Neuronal stem cell (in vitro differentiated cells): ENCODE results near the gene DCAF15.

ENCODE experiments used
- DNase-seq: peaks from one replicate; pipeline ENCODE4 v3.0.0-alpha.2; 2013; ENCODE audit warnings: low spot score
- H2AFZ ChIP-seq: one replicate; pipeline ENCODE4 v1.6.1; 2013; ENCODE audit warnings: mild to moderate bottlenecking, low read length, inconsistent platforms
- H2AK5ac ChIP-seq: 2 replicates; pipeline ENCODE4 v1.6.1; 2013; ENCODE audit warnings: low read depth, mild to moderate bottlenecking, inconsistent platforms, low read length, moderate library complexity, mixed read lengths
- H2BK120ac ChIP-seq: 2 replicates; pipeline ENCODE4 v1.6.1; 2013; ENCODE audit warnings: low read depth, mild to moderate bottlenecking, inconsistent platforms, low read length, moderate library complexity, mixed read lengths
- H2BK12ac ChIP-seq: one replicate; pipeline ENCODE4 v1.6.1; 2013; ENCODE audit warnings: low read length, inconsistent platforms
- H2BK15ac ChIP-seq: 2 replicates; pipeline ENCODE4 v1.6.1; 2013; ENCODE audit warnings: mild to moderate bottlenecking, low read length, inconsistent platforms, mixed read lengths
- H2BK5ac ChIP-seq: one replicate; pipeline ENCODE4 v1.6.1; 2013; ENCODE audit warnings: inconsistent platforms, mild to moderate bottlenecking, low read length, moderate library complexity
- H3K14ac ChIP-seq: one replicate; pipeline ENCODE4 v1.6.1; 2013; ENCODE audit warnings: low read length, inconsistent platforms
- H3K18ac ChIP-seq: 2 replicates; pipeline ENCODE4 v1.6.1; 2013; ENCODE audit warnings: low read length, inconsistent platforms
- H3K23ac ChIP-seq: 2 replicates; pipeline ENCODE4 v1.6.1; 2013; ENCODE audit warnings: low read depth, mild to moderate bottlenecking, mixed read lengths, low read length, inconsistent platforms; ENCODE audit not compliant: poor library complexity
- H3K27ac ChIP-seq: replicated peaks from 3 replicates; pipeline ENCODE4 v1.5.1; 2013; ENCODE audit warnings: low read length, inconsistent platforms
- H3K27me3 ChIP-seq, 3 experiments: 2 replicates each; pipeline ENCODE4 v1.6.1; 2013; ENCODE audit warnings: low read length in 3 of 3, mild to moderate bottlenecking in 2 of 3, inconsistent platforms in 1 of 3, low read depth in 1 of 3, mixed read lengths in 1 of 3, moderate library complexity in 1 of 3; ENCODE audit not compliant: control insufficient read depth in 3 of 3, insufficient read depth in 3 of 3
- H3K36me3 ChIP-seq, 2 donors: replicated peaks in 1 of 2; 2 replicates each; pipeline ENCODE4 v1.6.1; 2013; ENCODE audit warnings: low read length in 2 of 2; ENCODE audit not compliant: control insufficient read depth in 2 of 2, insufficient read depth in 2 of 2
- H3K4ac ChIP-seq: 2 replicates; pipeline ENCODE4 v1.6.1; 2013; ENCODE audit warnings: inconsistent platforms, mild to moderate bottlenecking, low read length, moderate library complexity
- H3K4me1 ChIP-seq, 2 donors: 1 replicate in 1 of 2; 2 replicates in 1 of 2; pipeline ENCODE4 v1.6.1; 2013; ENCODE audit warnings: low read length in 2 of 2, low read depth in 1 of 2; ENCODE audit not compliant: control insufficient read depth in 2 of 2, insufficient read depth in 1 of 2
- H3K4me2 ChIP-seq: one replicate; pipeline ENCODE4 v1.6.1; 2013; ENCODE audit warnings: mild to moderate bottlenecking, low read length, inconsistent platforms; ENCODE audit not compliant: insufficient read depth, poor library complexity, severe bottlenecking
- H3K4me3 ChIP-seq, 2 donors: 2 replicates each; pipeline ENCODE4 v1.5.1; 2013; ENCODE audit warnings: low read length in 2 of 2, mild to moderate bottlenecking in 2 of 2, inconsistent platforms in 1 of 2, moderate library complexity in 1 of 2
- H3K79me1 ChIP-seq: one replicate; pipeline ENCODE4 v1.6.1; 2013; ENCODE audit warnings: low read depth, mild to moderate bottlenecking, inconsistent platforms, low read length, moderate library complexity
- H3K9ac ChIP-seq: one replicate; pipeline ENCODE4 v1.6.1; 2013; ENCODE audit warnings: mild to moderate bottlenecking, low read depth, low read length, inconsistent platforms; ENCODE audit not compliant: poor library complexity
- H3K9me3 ChIP-seq, 2 donors: replicated peaks in 1 of 2; 2 replicates each; pipeline versions ENCODE3 to v1.6.1; 2013; ENCODE audit warnings: low read length in 2 of 2, mild to moderate bottlenecking in 2 of 2, inconsistent platforms in 1 of 2, low read depth in 1 of 2, mixed read lengths in 1 of 2, moderate library complexity in 1 of 2; ENCODE audit not compliant: control insufficient read depth in 2 of 2, insufficient read depth in 1 of 2
- H4K8ac ChIP-seq: one replicate; pipeline ENCODE4 v1.6.1; 2013; ENCODE audit warnings: low read depth, mild to moderate bottlenecking, inconsistent platforms, low read length, moderate library complexity
- H4K91ac ChIP-seq: one replicate; pipeline ENCODE4 v1.6.1; 2013; ENCODE audit warnings: low read length, low read depth, mild to moderate bottlenecking, inconsistent platforms; ENCODE audit not compliant: poor library complexity
- WGBS, 2 donors: extraction: QIAGEN DNeasy Blood & Tissue Kit; methylation state at CpG; one replicate each; pipeline ENCODE4 v1.1.7; 2013; ENCODE audit warnings: missing lambda C conversion rate in 2 of 2, mixed read lengths in 1 of 2; ENCODE audit not compliant: insufficient read length in 2 of 2, insufficient replicate concordance in 1 of 2; ENCODE audit errors: extremely low coverage in 2 of 2; 5-methylcytosine and 5-hydroxymethylcytosine counted together

DCAF15 gene

DNA sequence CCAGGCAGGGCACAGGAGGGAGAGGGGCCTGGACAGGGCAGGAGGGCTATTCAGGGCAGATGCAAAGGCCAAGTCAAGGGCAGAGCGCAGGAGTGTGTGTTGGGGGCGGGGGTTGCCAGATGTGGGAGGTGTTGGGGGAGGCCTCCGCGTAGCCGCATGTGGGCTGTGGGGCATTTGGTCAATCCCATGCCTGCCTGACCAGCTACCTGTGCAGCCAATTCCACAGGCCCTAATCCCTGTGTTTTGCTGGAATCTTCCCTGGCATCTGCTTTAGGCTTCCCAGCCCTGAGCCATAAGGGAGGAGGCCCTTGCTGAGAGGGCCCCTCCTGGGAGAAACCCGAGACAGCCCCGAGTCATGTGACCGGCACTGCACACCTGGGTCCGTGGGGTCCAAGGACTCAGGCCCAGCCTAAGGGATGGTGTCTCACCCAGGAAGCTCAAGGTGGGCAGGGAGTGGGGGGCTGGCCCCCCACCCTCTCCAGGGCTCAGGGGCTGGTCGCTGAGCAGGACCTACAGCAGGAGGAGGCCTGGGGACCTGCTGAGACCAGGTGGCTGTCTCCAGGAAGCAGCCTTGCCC, 33.5 kb downstream of the DCAF15 start:
- WGBS, 2 donors = no CpG with 5 or more reads among the region's 10 CpGs
- Histone ChIP-seq H3K27me3 (no peaks in the 10 kb centered on the region), H3K27ac (no peak overlapping the region), H3K18ac (peak overlapping the region; percentile 78), H2AFZ (peak overlapping the region; percentile 79), H3K4me3 (peak overlapping the region in 1 of 2 donors; percentile 3), H3K9ac (peak overlapping the region; percentile 50), H4K91ac (no peak overlapping the region), H3K79me1 (peaks cover 8% of the 10 kb centered on the region), H3K9me3 (no peaks in the 10 kb centered on the region), H2BK12ac (peak overlapping the region; percentile 73), H3K23ac (peak overlapping the region; percentile 73), H2AK5ac (peak overlapping the region; percentile 79), H4K8ac (peak overlapping the region; percentile 3), H2BK120ac (peak overlapping the region; percentile 16), H3K36me3 (peaks cover 12 to 15% of the 10 kb centered on the region in 2 donors), H3K14ac (peak overlapping the region; percentile 71), H3K4me2 (no peak overlapping the region), H3K4me1 (peaks cover 11% of the 10 kb centered on the region in 2 donors), H2BK15ac (peak overlapping the region; percentile 67), H3K4ac (no peak overlapping the region), H2BK5ac (no peak overlapping the region)
- no peak for DNase-seq

DNA sequence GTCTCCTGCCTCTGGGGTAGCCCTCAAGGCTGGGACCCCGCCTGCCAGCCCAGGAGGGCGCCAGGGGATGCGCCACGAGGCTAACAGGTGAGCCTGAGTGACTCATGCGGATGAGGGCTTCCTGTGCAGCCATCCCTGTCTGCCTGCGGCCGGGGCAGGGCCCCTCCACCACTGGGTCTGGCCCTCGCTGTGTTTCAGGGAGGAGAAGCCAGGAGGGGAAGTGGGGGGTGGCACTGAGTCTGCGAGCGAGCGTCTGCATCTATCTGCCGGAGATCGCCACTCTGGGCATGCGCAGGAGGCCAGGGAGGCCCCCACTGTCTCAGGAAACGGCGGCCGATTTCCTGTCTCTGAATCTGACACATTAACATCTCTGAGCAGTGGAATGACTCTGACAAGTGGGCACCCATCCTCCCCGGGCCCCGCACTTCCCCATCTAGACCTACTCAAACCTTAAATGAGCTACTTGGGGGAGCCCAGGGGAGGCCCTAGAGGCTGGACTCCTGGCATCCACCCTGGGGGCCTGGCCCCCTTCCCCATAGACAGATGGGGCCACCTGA, 34.1 kb downstream of the DCAF15 start:
- WGBS, 2 donors = no CpG with 5 or more reads among the region's 19 CpGs
- Histone ChIP-seq H3K18ac (peak overlapping the region; percentile 78), H2BK5ac (peak overlapping the region; percentile 66), H3K36me3 (peaks cover 14 to 16% of the 10 kb centered on the region in 2 donors), H3K79me1 (peaks cover 6% of the 10 kb centered on the region), H4K8ac (peak overlapping the region; percentile 3), H2BK12ac (no peak overlapping the region), H3K14ac (no peak overlapping the region), H3K27ac (no peak overlapping the region), H3K4ac (no peak overlapping the region), H3K9ac (peak overlapping the region; percentile 50), H2AFZ (peak overlapping the region; percentile 79), H3K4me2 (no peak overlapping the region), H2AK5ac (peak overlapping the region; percentile 79), H3K4me3 (no peak overlapping the region), H4K91ac (no peak overlapping the region), H3K23ac (peak overlapping the region; percentile 52), H3K27me3 (no peaks in the 10 kb centered on the region), H2BK15ac (no peak overlapping the region), H3K9me3 (no peaks in the 10 kb centered on the region), H3K4me1 (peaks cover 11% of the 10 kb centered on the region in 2 donors), H2BK120ac (peak overlapping the region; percentile 16)
- no peak for DNase-seq

DNA sequence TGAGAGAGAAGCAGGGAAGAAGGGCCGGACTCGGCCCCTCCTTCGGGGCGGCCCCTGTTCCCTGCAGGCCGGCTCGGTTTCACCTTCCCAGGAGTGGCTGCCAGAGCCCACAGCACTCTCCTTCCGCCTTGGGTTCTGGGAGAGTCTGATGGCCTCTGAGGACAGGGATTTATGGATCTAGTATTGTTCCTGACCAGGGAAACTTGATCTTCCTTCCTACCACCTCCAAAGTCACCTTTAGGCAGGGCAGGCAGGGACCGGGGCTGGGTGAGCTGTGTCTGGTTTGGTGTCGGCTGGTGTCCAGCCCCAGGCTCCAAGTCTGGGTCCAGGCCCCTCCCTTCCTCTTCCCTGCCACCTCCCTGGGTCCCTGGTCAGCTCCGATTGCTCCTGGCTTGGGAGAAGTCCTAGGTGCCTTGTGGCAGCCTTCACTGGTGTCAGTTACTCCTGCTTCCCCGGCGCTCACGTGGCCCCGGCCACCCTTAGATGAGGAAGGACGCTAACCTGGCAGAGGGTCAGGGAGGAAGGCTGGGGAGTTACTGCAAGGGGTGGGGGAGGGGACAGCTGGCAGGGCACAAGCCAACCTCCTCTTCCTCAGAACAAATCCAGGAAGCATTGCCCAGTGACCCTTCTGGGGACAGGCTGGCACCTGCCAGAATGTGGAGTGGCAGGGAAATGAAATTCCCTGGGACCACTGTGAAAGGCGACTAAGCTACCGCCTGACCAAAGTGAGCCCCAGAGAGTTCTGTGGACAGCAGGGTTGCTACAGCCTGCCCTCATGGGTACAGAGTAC, 35.0 kb downstream of the DCAF15 start:
- Histone ChIP-seq H2BK15ac (no peak overlapping the region), H3K79me1 (peaks cover 3% of the 10 kb centered on the region), H3K18ac (no peak overlapping the region), H2AK5ac (no peak overlapping the region), H3K9ac (peak overlapping the region; percentile 39), H4K8ac (no peak overlapping the region), H2AFZ (no peak overlapping the region), H3K36me3 (peaks cover 13 to 17% of the 10 kb centered on the region in 2 donors), H2BK5ac (no peak overlapping the region), H3K4me1 (peaks cover 11% of the 10 kb centered on the region in 2 donors), H3K4me3 (no peak overlapping the region), H3K14ac (no peak overlapping the region), H3K27ac (no peak overlapping the region), H3K4me2 (no peak overlapping the region), H3K9me3 (no peaks in the 10 kb centered on the region), H4K91ac (no peak overlapping the region), H3K27me3 (no peaks in the 10 kb centered on the region), H3K4ac (no peak overlapping the region), H3K23ac (no peak overlapping the region), H2BK12ac (no peak overlapping the region), H2BK120ac (no peak overlapping the region)
- no CpG with 5 or more reads among the region's 17 CpGs for WGBS, 2 donors
- DNase-seq = no peak

DNA sequence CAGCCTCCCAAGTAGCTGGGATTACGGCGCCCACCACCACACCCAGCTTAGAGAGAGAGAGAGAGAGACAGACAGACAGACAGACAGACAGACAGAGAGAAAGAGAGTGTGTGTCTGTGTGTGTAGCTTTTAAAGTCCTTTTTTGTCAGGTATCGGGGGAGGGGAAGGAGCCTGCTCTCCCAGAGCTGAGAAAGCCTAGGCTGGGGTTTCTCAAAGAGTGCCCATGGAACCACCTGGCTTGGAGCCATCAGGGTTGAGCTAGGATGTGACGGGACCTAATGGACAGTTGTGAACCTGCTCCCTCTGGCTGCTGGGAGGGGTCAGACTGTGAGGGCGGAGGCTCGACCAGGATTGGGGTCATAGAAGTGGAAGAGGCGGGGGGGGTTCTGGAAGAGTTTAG, 37.2 kb downstream of the DCAF15 start:
- Histone ChIP-seq H2AK5ac (no peak overlapping the region), H3K9ac (no peak overlapping the region), H3K36me3 (peaks cover 14 to 25% of the 10 kb centered on the region in 2 donors), H3K9me3 (no peaks in the 10 kb centered on the region), H3K4me2 (no peak overlapping the region), H2AFZ (no peak overlapping the region), H3K27me3 (no peaks in the 10 kb centered on the region), H3K23ac (no peak overlapping the region), H2BK120ac (no peak overlapping the region), H4K8ac (no peak overlapping the region), H2BK12ac (no peak overlapping the region), H2BK5ac (no peak overlapping the region), H3K79me1 (peaks cover 6% of the 10 kb centered on the region), H3K4me1 (peaks cover 6 to 7% of the 10 kb centered on the region in 2 donors), H3K27ac (no peak overlapping the region), H3K14ac (no peak overlapping the region), H3K4ac (no peak overlapping the region), H4K91ac (no peak overlapping the region), H2BK15ac (no peak overlapping the region), H3K4me3 (no peak overlapping the region), H3K18ac (no peak overlapping the region)
- no CpG with 5 or more reads among the region's 7 CpGs for WGBS, 2 donors
- no peak for DNase-seq
